GM23338 (cell line): Measurements from ENCODE around the gene POU3F3. TPM values are rescaled to one million over a fixed set of nuclear protein-coding genes. Genes with fewer than 3 reads are reported as not detected.

Experiments used
- ATAC-seq: fragments of 200-7000 bp; cut with Tn5 transposase; 3 replicates; pipeline ENCODE4 v1.9.1; 2020
- DNase-seq: peaks from one replicate; pipeline ENCODE4 v3.0.0-alpha.2; 2015; ENCODE audit warnings: low spot score
- H2AFZ ChIP-seq: fragments of 200-600 bp; sonication (generic); 2 replicates; pipeline ENCODE4 v1.8.0; 2016; ENCODE audit warnings: antibody characterized with exemption, mild to moderate bottlenecking, moderate library complexity
- H3F3A ChIP-seq: fragments of 200-600 bp; sonication (generic); replicated peaks from 2 replicates; pipeline ENCODE4 v1.8.0; 2017; ENCODE audit warnings: antibody characterized with exemption, mixed run types, low read depth
- H3K27ac ChIP-seq: fragments of 200-600 bp; sonication (generic); 2 replicates; pipeline ENCODE4 v1.6.1; 2016; ENCODE audit warnings: low read depth
- H3K27me3 ChIP-seq: fragments of 200-600 bp; sonication (generic); 2 replicates; pipeline ENCODE4 v1.8.0; 2016; ENCODE audit warnings: mild to moderate bottlenecking, mixed run types, moderate library complexity; ENCODE audit not compliant: insufficient read depth
- H3K36me3 ChIP-seq: fragments of 200-600 bp; sonication (generic); 2 replicates; pipeline ENCODE4 v1.8.0; 2016; ENCODE audit warnings: mild to moderate bottlenecking; ENCODE audit not compliant: insufficient read depth
- H3K4me1 ChIP-seq: fragments of 200-600 bp; sonication (generic); 2 replicates; pipeline ENCODE4 v1.8.0; 2016; ENCODE audit warnings: mild to moderate bottlenecking, moderate library complexity; ENCODE audit not compliant: insufficient read depth
- H3K4me2 ChIP-seq: fragments of 200-600 bp; sonication (generic); 2 replicates; pipeline ENCODE4 v1.7.1; 2017; ENCODE audit warnings: mixed run types
- H3K4me3 ChIP-seq: fragments of 200-600 bp; sonication (generic); 2 replicates; pipeline ENCODE4 v1.6.1; 2016; ENCODE audit warnings: mixed run types
- H3K79me2 ChIP-seq: fragments of 200-600 bp; sonication (generic); replicated peaks from 2 replicates; pipeline ENCODE4 v1.8.0; 2017; ENCODE audit warnings: mild to moderate bottlenecking; ENCODE audit not compliant: insufficient read depth
- H3K9me2 ChIP-seq: fragments of 200-600 bp; sonication (generic); 2 replicates; pipeline ENCODE4 v1.8.0; 2017; ENCODE audit not compliant: insufficient read depth
- H4K20me1 ChIP-seq: fragments of 200-600 bp; sonication (generic); replicated peaks from 2 replicates; pipeline ENCODE4 v1.8.0; 2017; ENCODE audit warnings: mild to moderate bottlenecking; ENCODE audit not compliant: insufficient read depth
- H3K27ac Mint-ChIP-seq: 2 replicates; pipeline ENCODE4 v1.8.0; 2020; ENCODE audit warnings: inconsistent platforms, mild to moderate bottlenecking, moderate library complexity, mixed read lengths
- H3K27me3 Mint-ChIP-seq: 3 replicates; pipeline ENCODE4 v1.8.0; 2022; ENCODE audit warnings: low read depth, mild to moderate bottlenecking, moderate library complexity, mixed read lengths, inconsistent platforms; ENCODE audit not compliant: insufficient read depth, poor library complexity
- H3K36me3 Mint-ChIP-seq: 3 replicates; pipeline ENCODE4 v1.8.0; 2021; ENCODE audit warnings: low read depth, mild to moderate bottlenecking, inconsistent platforms, moderate library complexity, mixed read lengths
- H3K4me1 Mint-ChIP-seq: 3 replicates; pipeline ENCODE4 v1.8.0; 2020; ENCODE audit warnings: mild to moderate bottlenecking, inconsistent platforms, mixed read lengths
- H3K4me3 Mint-ChIP-seq: 3 replicates; pipeline ENCODE4 v1.8.0; 2021; ENCODE audit warnings: moderate library complexity, mild to moderate bottlenecking, inconsistent platforms, mixed read lengths
- H3K9me3 Mint-ChIP-seq: 3 replicates; pipeline ENCODE4 v1.8.0; 2020; ENCODE audit warnings: moderate library complexity, mild to moderate bottlenecking, inconsistent platforms, mixed read lengths
- CTCF ChIP-seq, 2 experiments: fragments of 200-600 bp in 1 of 2; sonication (generic) in 1 of 2; conservative IDR thresholded peaks; 2 replicates each; pipeline versions ENCODE4 v1.5.1 to v1.6.1; 2016 to 2017; ENCODE audit warnings: antibody characterized with exemption in 2 of 2, low read depth in 2 of 2, mild to moderate bottlenecking in 2 of 2, moderate library complexity in 1 of 2
- EZH2 ChIP-seq: fragments of 200-600 bp; sonication (generic); IDR thresholded peaks from one replicate; pipeline ENCODE4 v1.8.0; 2017; ENCODE audit warnings: antibody characterized with exemption, mild to moderate bottlenecking, low read depth; ENCODE audit not compliant: unreplicated experiment
- EZH2phosphoT487 ChIP-seq: fragments of 200-600 bp; sonication (generic); IDR thresholded peaks from one replicate; pipeline ENCODE4 v1.8.1; 2018; ENCODE audit warnings: antibody characterized with exemption; ENCODE audit not compliant: unreplicated experiment
- REST ChIP-seq: IDR thresholded peaks from one replicate; pipeline ENCODE4 v1.6.1; 2018; ENCODE audit warnings: antibody characterized with exemption; ENCODE audit not compliant: unreplicated experiment
- ZNF114 ChIP-seq: fragments of 250-450 bp; sonication (Bioruptor Pico); IDR thresholded peaks from 2 replicates; pipeline ENCODE4 v1.5.0; 2020; ENCODE audit warnings: mild to moderate bottlenecking, moderate library complexity
- ZNF462 ChIP-seq: fragments of 250-450 bp; sonication (Bioruptor Pico); IDR thresholded peaks from 2 replicates; pipeline ENCODE4 v1.5.0; 2020; ENCODE audit warnings: mild to moderate bottlenecking, moderate library complexity
- polyA plus RNA-seq: library from polyadenylated mRNA; unstranded; fragments of >200 nt; fragmentation: Nextera tagmentation; extraction: Ambion mirVana; gene quantifications from 2 replicates; pipeline ENCODE4 v1.2.1, GENCODE V29; 2016
- total RNA-seq: library from RNA; depleted of rRNA; stranded (reverse); fragments of >200 nt; shearing (Covaris generic); gene quantifications from 2 replicates; pipeline ENCODE4 v1.2.3, GENCODE V29; 2014
- TF ChIP-seq, protein P1 (sequence below): IDR thresholded peaks from 2 replicates; pipeline ENCODE4 v1.6.1; 2016; ENCODE audit warnings: antibody characterized with exemption

The POU3F3 gene
- total and polyA plus RNA-seq, 2 experiments from 2014 or later, result 0.06 to 0.24 TPM

GRCh38 chr2:104866883-104867812 lies 13.2 kb downstream of the POU3F3 start:
- H3K36me3 ChIP-seq, result no peaks in the 10 kb centered on the region
- TF ChIP-seq CTCF (conservative IDR thresholded peaks at IDR 0.05; ENCODE audit: low read depth in 2 of 2) (no peak), ZNF462 (CRISPR knock-in tag) (no peak), REST (no peak), ZNF114 (CRISPR knock-in tag) (no peak), EZH2phosphoT487 (peak; percentile 73), EZH2 (peak; percentile 66)
- TF ChIP-seq, protein P1, sequence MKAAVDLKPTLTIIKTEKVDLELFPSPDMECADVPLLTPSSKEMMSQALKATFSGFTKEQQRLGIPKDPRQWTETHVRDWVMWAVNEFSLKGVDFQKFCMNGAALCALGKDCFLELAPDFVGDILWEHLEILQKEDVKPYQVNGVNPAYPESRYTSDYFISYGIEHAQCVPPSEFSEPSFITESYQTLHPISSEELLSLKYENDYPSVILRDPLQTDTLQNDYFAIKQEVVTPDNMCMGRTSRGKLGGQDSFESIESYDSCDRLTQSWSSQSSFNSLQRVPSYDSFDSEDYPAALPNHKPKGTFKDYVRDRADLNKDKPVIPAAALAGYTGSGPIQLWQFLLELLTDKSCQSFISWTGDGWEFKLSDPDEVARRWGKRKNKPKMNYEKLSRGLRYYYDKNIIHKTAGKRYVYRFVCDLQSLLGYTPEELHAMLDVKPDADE, result no peak
- Mint-ChIP-seq H3K4me3 (peak overlapping the region; percentile 62), H3K27ac (no peak overlapping the region), H3K4me1 (peaks cover 52% of the 10 kb centered on the region), H3K36me3 (no peaks in the 10 kb centered on the region), H3K27me3 (peaks cover 97% of the 10 kb centered on the region), H3K9me3 (peaks cover 3% of the 10 kb centered on the region; the same call in 2 of the 3 replicates)
- no peaks in the 10 kb centered on the region for H3K79me2 ChIP-seq
- peak; percentile 73 for DNase-seq
- H3K9me2 ChIP-seq, result no peaks in the 10 kb centered on the region
- ATAC-seq, result peak; percentile 22
- H4K20me1 ChIP-seq, result peaks cover 30% of the 10 kb centered on the region
- H3K4me1 ChIP-seq, result peaks cover 60% of the 10 kb centered on the region
- H3F3A ChIP-seq, result peaks cover 37% of the 10 kb centered on the region
- 0 out of 2 replicates have a peak overlapping the region, but pooled peaks have one; percentile 84 for H2AFZ ChIP-seq
- H3K27ac ChIP-seq, result no peak overlapping the region
- H3K4me2 ChIP-seq, result peak overlapping the region; percentile 78
- H3K4me3 ChIP-seq, result peak overlapping the region; percentile 59
- peaks cover 98% of the 10 kb centered on the region for H3K27me3 ChIP-seq
